ENCODE results near the gene PPP2R1B.

Gene PPP2R1B

DNA sequence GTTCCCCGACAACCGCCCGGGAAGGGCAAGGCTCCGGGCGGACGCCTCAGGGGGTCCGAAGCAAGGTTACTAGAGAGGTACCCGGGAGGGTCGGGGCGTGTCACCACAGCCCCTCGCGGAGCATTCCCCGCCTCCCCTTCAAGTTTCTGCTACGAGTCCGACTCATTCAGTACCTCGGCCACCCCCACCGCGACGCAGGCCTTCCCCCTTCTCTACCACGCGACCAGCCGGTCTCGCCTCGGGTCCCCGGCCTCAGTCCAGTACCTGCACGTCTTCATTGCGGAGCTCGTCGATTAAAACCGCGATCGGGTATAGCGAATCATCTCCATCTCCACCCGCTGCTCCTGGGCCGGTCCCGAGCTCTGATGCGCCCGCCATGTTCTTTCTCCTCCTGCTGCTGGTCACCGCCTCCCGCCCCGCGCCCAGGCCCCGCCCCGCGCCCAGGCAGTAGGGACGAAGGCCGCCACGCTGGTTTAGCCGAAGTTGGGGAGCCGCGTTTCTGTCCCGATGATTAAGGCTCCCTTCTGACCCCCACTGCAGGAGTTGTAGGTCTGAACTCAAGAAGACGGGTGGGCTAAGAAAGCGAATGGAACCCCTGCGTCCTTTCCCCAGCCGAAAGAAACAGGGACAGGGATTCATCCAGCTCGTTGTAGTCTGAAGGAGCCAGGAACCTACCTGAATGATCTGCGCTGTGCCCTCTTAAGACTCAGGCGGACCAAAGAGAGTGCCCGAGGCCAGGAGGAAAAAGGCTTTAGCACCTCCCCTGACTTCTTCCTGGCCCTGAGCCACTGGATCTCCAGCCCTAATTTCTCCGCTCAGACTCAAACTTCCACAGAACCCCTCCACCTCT is at the start of gene PPP2R1B:
Gene PPP2R1B, minus strand, starts transcription at position 406 of the 850 bp plus-strand sequence. Its CDS starts 28 bp downstream, at position 378.
- H3K9me3 ChIP-seq (replicated peaks in 1 of 11): no peaks in the 10 kb centered on the region
- H3K27ac ChIP-seq: peak within 1 kb of the TSS; percentile 53 to 84 (median 75); a peak in 21 of 22 replicates
- peak within 1 kb of the TSS; percentile 79 to 99 (median 94) for H3K4me3 ChIP-seq
- TF ChIP-seq Cebpa-rat (IDR thresholded peaks at IDR 0.05): no peak
- peaks cover 0 to 37% (median 4%) of the 10 kb centered on the region in 11 experiments; a peak in 8 of 22 replicates for H4K20me1 ChIP-seq
- peaks cover 0 to 6% (median 0%) of the 10 kb centered on the region in 11 experiments; a peak in 6 of 22 replicates for H3K27me3 ChIP-seq
- H3K4me2 ChIP-seq: peak within 1 kb of the TSS; percentile 92 to 100 (median 94)
- peaks cover 21 to 38% (median 34%) of the 10 kb centered on the region in 11 experiments for H3K36me3 ChIP-seq
- H3K4me1 ChIP-seq: peaks cover 14 to 42% (median 32%) of the 10 kb centered on the region in 10 experiments
- peak within 1 kb of the TSS; percentile 80 to 90 (median 86) for H3K9ac ChIP-seq

DNA sequence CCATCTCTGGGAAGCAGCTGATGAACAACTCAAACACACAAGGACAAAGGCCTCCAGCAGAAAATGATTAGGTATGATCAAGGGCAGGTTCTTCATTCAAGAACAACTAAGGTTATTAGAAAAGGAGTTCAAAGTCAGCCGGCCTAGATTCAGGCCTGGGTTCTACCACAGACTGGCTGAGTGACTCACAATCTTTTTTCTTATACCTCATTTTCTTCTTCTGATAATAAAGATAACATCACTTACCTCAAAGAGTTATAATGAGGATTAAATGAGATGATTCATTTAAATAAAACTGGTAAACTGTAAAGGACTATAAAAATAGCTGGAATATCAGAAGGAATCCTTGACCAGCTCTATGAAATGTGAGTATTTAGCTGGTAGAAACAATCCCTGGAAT is 49.3 kb upstream of the PPP2R1B start:
- Histone ChIP-seq H3K9me3 (replicated peaks in 1 of 11) (0 out of 22 replicates have a peak, but pooled peaks cover 0 to 3% (median 0%) of the 10 kb centered on the region in 11 experiments), H3K36me3 (peaks cover 24 to 56% (median 44%) of the 10 kb centered on the region in 11 experiments), H4K20me1 (no peaks in the 10 kb centered on the region), H3K9ac (no peak overlapping the region), H3K27ac (no peak overlapping the region), H3K4me2 (no peak overlapping the region), H3K4me3 (no peak overlapping the region), H3K27me3 (no peaks in the 10 kb centered on the region), H3K4me1 (peaks cover 11 to 20% (median 15%) of the 10 kb centered on the region in 10 experiments)
- no peak for TF ChIP-seq Cebpa-rat (IDR thresholded peaks at IDR 0.05)

DNA sequence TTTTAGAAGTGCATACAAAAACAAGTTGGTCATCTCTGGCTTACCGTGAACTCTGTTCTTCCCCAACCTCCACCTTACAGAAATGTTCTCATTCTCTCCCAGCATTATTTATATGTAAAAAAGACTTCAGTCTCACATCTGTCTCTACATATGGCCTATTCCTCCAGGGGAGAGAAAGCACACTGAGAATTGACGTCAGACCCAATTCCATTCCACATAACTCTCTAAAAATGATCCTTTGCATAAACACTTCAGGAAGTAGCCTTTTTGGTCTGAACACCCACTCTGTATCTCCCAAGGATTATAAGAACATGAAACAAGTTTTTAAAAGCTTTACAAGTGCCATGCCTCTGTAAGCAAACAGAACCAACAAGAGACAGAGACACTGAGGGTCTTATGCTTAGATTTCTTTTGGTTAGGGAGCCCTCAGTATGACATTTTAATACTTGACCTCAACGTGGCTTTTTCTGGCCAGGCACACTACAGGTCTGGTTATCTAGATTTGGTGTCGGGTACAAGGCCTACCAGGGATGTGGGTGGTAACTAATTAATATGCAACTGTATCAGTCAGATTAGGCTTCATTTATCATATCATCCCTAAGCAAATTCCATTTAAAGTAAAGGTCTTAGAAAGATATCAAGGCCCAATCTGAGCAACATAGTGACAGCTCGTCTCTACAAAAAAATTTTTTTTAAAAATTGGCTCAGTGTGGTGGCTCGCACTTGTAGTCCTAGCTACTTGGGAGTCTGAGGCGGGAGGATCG is 48.5 kb upstream of the PPP2R1B start:
- Histone ChIP-seq H3K4me2 (no peak overlapping the region), H3K4me1 (peaks cover 10 to 16% (median 13%) of the 10 kb centered on the region in 10 experiments), H3K27me3 (no peaks in the 10 kb centered on the region), H3K9me3 (replicated peaks in 1 of 11) (0 out of 22 replicates have a peak, but pooled peaks cover 0 to 3% (median 0%) of the 10 kb centered on the region in 11 experiments), H3K36me3 (peaks cover 31 to 61% (median 52%) of the 10 kb centered on the region in 11 experiments), H3K9ac (no peak overlapping the region), H3K4me3 (no peak overlapping the region), H4K20me1 (no peaks in the 10 kb centered on the region), H3K27ac (no peak overlapping the region)
- TF ChIP-seq Cebpa-rat (IDR thresholded peaks at IDR 0.05): no peak

DNA sequence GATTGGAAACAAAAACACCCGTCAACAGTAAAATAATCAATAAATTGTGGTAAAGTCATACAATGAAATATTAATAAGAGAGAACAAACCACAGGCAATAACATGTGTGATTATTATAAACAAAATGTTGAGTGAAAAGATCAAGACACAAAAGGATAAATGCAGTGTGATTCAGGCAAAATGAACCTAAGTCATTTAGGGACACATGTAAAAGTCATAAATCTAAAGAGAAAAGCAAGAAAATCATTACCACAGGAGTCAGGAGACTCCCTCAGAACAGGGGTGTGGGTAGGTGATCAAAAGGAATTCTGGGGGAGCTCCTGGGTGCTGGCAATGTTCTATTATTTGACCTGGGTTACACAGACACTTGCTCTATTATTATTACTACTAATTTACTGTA is 47.9 kb upstream of the PPP2R1B start:
- Histone ChIP-seq H4K20me1 (no peaks in the 10 kb centered on the region), H3K27ac (no peak overlapping the region), H3K36me3 (peaks cover 36 to 67% (median 54%) of the 10 kb centered on the region in 11 experiments), H3K9me3 (replicated peaks in 1 of 11) (0 out of 22 replicates have a peak, but pooled peaks cover 0 to 3% (median 0%) of the 10 kb centered on the region in 11 experiments), H3K4me1 (peaks cover 4 to 9% (median 6%) of the 10 kb centered on the region in 10 experiments; a peak in 19 of 20 replicates), H3K4me2 (no peak overlapping the region), H3K9ac (no peak overlapping the region), H3K27me3 (no peaks in the 10 kb centered on the region), H3K4me3 (no peak overlapping the region)
- TF ChIP-seq Cebpa-rat (IDR thresholded peaks at IDR 0.05): no peak

DNA sequence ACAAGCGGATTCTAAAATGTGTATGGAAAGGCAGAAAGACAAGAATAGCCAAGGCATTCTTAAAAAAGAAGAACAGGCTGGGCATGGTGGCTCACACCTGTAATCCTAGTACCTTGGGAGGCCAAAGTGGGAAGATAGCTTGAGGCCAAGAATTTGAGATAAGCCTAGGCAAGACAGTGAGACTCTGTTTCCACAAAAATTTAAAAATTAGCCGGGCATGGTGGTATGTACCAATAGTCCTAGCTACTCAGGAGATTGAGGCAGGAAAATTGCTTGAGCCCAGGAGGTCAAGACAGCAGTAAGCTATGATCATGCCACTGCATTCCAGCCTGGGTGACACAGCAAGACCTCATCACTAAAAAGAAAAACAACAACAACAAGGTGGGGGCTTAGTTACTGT is 46.0 kb upstream of the PPP2R1B start:
- H3K27ac ChIP-seq: no peak overlapping the region
- no peaks in the 10 kb centered on the region for H4K20me1 ChIP-seq

DNA sequence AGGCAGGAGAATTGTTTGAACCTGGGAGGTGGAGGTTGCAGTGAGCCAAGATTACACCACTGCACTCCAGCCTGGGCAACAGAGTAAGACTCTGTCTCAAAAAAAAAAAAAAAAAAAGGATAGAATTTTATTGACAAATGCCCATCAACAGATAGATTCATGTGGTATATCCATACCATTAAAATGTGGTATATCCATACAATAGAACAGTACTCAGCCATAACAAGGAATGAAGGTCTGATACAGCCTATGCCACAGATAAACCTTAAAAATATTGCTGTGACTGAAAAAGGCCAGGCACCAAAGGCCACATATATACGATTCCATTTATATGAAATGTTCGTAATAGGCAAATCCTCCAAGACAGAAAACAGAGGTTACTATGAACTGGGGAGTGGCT is 45.3 kb upstream of the PPP2R1B start:
- H3K9ac ChIP-seq: no peak overlapping the region
- no peaks in the 10 kb centered on the region for H4K20me1 ChIP-seq
- no peak overlapping the region for H3K27ac ChIP-seq
- 0 out of 22 replicates have a peak, but pooled peaks cover 0 to 3% (median 0%) of the 10 kb centered on the region in 11 experiments for H3K9me3 ChIP-seq (replicated peaks in 1 of 11)
- H3K4me2 ChIP-seq: no peak overlapping the region
- peaks cover 50 to 80% (median 66%) of the 10 kb centered on the region in 11 experiments for H3K36me3 ChIP-seq
- no peaks in the 10 kb centered on the region for H3K27me3 ChIP-seq
- TF ChIP-seq Cebpa-rat (IDR thresholded peaks at IDR 0.05): no peak
- no peaks in the 10 kb centered on the region for H3K4me1 ChIP-seq
- H3K4me3 ChIP-seq: no peak overlapping the region

More for the DNA sequence above, 46.0 kb upstream of the PPP2R1B start:
- no peak overlapping the region for H3K4me3 ChIP-seq
- H3K9ac ChIP-seq: no peak overlapping the region
- no peak overlapping the region for H3K4me2 ChIP-seq
- no peaks in the 10 kb centered on the region for H3K4me1 ChIP-seq
- no peak for TF ChIP-seq Cebpa-rat (IDR thresholded peaks at IDR 0.05)
- peaks cover 47 to 74% (median 65%) of the 10 kb centered on the region in 11 experiments for H3K36me3 ChIP-seq
- 0 out of 22 replicates have a peak, but pooled peaks cover 0 to 3% (median 0%) of the 10 kb centered on the region in 11 experiments for H3K9me3 ChIP-seq (replicated peaks in 1 of 11)
- no peaks in the 10 kb centered on the region for H3K27me3 ChIP-seq

DNA sequence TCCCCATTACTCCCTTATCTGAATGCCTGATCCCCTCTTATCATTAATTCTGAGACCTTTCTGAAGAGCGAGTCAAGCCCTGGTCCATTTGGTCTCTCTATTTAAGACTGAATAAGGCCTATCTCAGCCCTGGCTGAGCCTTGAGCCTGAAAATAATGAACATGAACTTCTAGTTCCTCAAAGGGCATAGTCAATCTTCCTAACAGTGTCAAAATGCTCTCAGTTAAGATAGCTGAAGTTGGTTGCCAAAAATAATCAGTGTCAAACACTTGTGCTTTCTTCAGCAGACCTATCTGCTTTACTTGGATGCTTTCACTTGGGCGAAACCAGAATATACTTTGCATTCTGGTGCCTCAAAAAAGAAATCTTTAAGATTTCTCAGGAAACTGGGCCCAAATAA is 42.6 kb upstream of the PPP2R1B start:
- no peak overlapping the region for H3K9ac ChIP-seq
- H3K4me1 ChIP-seq: no peaks in the 10 kb centered on the region
- H4K20me1 ChIP-seq: no peaks in the 10 kb centered on the region
- H3K9me3 ChIP-seq (replicated peaks in 1 of 11): 0 out of 22 replicates have a peak, but pooled peaks cover 0 to 3% (median 0%) of the 10 kb centered on the region in 11 experiments
- no peak overlapping the region for H3K4me2 ChIP-seq
- H3K27me3 ChIP-seq: no peaks in the 10 kb centered on the region
- peaks cover 63 to 90% (median 79%) of the 10 kb centered on the region in 11 experiments for H3K36me3 ChIP-seq
- no peak overlapping the region for H3K27ac ChIP-seq
- TF ChIP-seq Cebpa-rat (IDR thresholded peaks at IDR 0.05): no peak
- H3K4me3 ChIP-seq: no peak overlapping the region

DNA sequence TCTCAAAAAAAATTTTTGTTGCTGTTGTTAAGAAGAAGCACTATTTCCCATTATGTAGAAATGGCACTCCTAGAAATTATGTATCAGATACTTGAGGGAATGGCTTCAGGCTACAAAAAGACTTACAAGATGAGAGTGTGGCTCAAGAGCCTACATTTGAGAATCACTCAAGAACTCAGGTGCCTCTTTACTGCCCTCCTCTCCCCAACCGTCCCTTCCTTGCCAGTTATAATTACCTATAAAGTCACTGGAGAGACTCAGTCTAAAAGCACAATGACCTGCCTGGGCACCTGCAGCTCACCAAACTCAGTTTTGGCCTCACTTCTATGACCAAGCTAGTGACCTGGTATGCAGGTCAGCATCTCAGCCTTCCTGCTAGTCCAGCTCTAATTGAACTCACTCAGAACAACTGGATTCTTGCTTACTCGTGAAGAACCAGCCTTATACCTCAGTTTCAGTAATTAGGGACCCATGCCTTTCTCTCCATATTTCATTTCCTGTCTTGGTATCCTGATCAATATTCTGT is 41.9 kb upstream of the PPP2R1B start:
- no peak overlapping the region for H3K4me2 ChIP-seq
- H3K27me3 ChIP-seq: no peaks in the 10 kb centered on the region
- no peak overlapping the region for H3K27ac ChIP-seq
- peaks cover 70 to 94% (median 84%) of the 10 kb centered on the region in 11 experiments for H3K36me3 ChIP-seq
- H3K4me3 ChIP-seq: no peak overlapping the region
- no peaks in the 10 kb centered on the region for H3K4me1 ChIP-seq
- H3K9ac ChIP-seq: no peak overlapping the region
- H3K9me3 ChIP-seq (replicated peaks in 1 of 11): 0 out of 22 replicates have a peak, but pooled peaks cover 0 to 3% (median 0%) of the 10 kb centered on the region in 11 experiments
- H4K20me1 ChIP-seq: no peaks in the 10 kb centered on the region
- TF ChIP-seq Cebpa-rat (IDR thresholded peaks at IDR 0.05): no peak
